WERI-Rb-1 (cell line): ENCODE measurements around the gene MEFV.
"Not testable (repeated sequence)": the region's sequence is repeated elsewhere in the genome, so short reads cannot be mapped to it uniquely, and the experiment has no call there.

ENCODE experiments used
- DNase-seq: peaks from one replicate; pipeline ENCODE4 v3.0.0-alpha.2; 2020
- H3K27ac ChIP-seq: fragments of 250-450 bp; sonication (Bioruptor Pico); 2 replicates; pipeline ENCODE4 v1.5.1; 2020; ENCODE audit warnings: mild to moderate bottlenecking, moderate library complexity
- H3K27me3 ChIP-seq: fragments of 250-450 bp; sonication (Bioruptor Pico); 2 replicates; pipeline ENCODE4 v1.5.1; 2021; ENCODE audit warnings: mild to moderate bottlenecking, low read depth, moderate library complexity; ENCODE audit not compliant: insufficient read depth, severe bottlenecking
- H3K36me3 ChIP-seq: fragments of 250-450 bp; sonication (Bioruptor Pico); 2 replicates; pipeline ENCODE4 v1.5.1; 2020; ENCODE audit warnings: mild to moderate bottlenecking, moderate library complexity
- H3K4me3 ChIP-seq: 2 replicates; pipeline ENCODE4 v1.5.1; 2011; ENCODE audit warnings: low read depth, mild to moderate bottlenecking, control low read depth, low read length
- H3K9me3 ChIP-seq: fragments of 250-450 bp; sonication (Bioruptor Pico); 2 replicates; pipeline ENCODE4 v1.5.1; 2021; ENCODE audit warnings: mild to moderate bottlenecking, moderate library complexity; ENCODE audit not compliant: severe bottlenecking
- CTCF ChIP-seq: IDR thresholded peaks from 2 replicates; pipeline ENCODE4 v1.5.1; 2011; ENCODE audit warnings: low read depth, mild to moderate bottlenecking, control low read depth, inconsistent platforms, low read length

Gene MEFV

GRCh38 chr16:3198334-3199072, 57.9 kb downstream of the MEFV start:
- H3K27ac ChIP-seq: peak overlapping the region; percentile 2; the same call in 1 of the 2 replicates
- no peaks in the 10 kb centered on the region for H3K27me3 ChIP-seq
- peak; percentile 63 for DNase-seq
- no peaks in the 10 kb centered on the region for H3K36me3 ChIP-seq
- no peak overlapping the region for H3K4me3 ChIP-seq
- TF ChIP-seq CTCF: peak; percentile 12; the same call in 1 of the 2 replicates
- peaks cover 2% of the 10 kb centered on the region for H3K9me3 ChIP-seq

DNA sequence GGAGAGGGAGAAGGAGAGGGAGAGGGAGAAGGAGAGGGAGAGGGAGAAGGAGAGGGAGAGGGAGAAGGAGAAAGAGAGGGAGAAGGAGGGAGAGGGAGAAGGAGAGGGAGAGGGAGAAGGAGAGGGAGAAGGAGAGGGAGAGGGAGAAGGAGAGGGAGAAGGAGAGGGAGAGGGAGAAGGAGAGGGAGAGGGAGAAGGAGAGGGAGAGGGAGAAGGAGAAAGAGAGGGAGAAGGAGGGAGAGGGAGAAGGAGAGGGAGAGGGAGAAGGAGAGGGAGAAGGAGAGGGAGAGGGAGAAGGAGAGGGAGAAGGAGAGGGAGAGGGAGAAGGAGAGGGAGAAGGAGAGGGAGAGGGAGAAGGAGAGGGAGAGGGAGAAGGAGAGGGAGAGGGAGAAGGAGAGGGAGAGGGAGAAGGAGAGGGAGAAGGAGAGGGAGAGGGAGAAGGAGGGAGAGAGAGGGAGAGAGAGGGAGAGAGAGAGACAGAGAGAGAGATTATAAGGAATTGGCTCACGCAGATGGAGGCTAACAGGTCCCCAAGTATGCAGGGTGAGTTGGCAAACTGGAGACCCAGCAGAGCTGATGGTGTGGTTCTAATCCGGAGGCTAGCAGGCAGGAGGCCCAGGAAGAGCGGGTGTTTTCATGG, 58.6 kb downstream of the MEFV start:
- not testable (repeated sequence) for H3K27me3 ChIP-seq, H3K9me3 ChIP-seq, H3K36me3 ChIP-seq, H3K4me3 ChIP-seq, DNase-seq
- peak overlapping the region; percentile 2; the same call in 1 of the 2 replicates for H3K27ac ChIP-seq

GRCh38 chr16:3195975-3196374, 60.5 kb downstream of the MEFV start:
- no peak for TF ChIP-seq CTCF
- no peaks in the 10 kb centered on the region for H3K36me3 ChIP-seq
- no peak for DNase-seq
- H3K4me3 ChIP-seq: no peak overlapping the region
- peaks cover 4% of the 10 kb centered on the region for H3K9me3 ChIP-seq
- H3K27ac ChIP-seq: no peak overlapping the region
- peaks cover 7% of the 10 kb centered on the region for H3K27me3 ChIP-seq

DNA sequence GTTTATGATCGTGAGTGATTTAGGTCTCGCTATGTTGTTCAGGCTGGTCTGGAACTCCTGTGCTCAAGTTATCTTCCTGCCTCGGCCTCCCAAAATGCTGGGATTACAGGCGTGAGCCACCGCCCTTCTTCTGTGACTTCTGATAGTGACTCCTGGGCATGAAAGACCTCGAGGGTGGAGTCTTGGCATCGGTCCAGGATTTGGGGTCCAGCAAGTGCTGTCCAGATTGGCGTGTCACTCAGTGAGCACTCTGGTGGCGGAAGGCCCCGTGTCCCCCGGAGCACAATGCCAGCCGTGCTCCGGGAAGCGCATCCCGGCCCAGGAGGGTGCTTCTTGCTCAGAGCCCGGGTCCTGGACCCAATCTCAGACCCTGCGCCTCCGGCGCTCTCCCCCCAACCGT, 61.6 kb downstream of the MEFV start:
- no peak for DNase-seq
- H3K27ac ChIP-seq: no peak overlapping the region
- H3K27me3 ChIP-seq: peaks cover 18% of the 10 kb centered on the region
- no peak overlapping the region for H3K4me3 ChIP-seq
- no peaks in the 10 kb centered on the region for H3K36me3 ChIP-seq
- peaks cover 4% of the 10 kb centered on the region for H3K9me3 ChIP-seq
- no peak for TF ChIP-seq CTCF

DNA sequence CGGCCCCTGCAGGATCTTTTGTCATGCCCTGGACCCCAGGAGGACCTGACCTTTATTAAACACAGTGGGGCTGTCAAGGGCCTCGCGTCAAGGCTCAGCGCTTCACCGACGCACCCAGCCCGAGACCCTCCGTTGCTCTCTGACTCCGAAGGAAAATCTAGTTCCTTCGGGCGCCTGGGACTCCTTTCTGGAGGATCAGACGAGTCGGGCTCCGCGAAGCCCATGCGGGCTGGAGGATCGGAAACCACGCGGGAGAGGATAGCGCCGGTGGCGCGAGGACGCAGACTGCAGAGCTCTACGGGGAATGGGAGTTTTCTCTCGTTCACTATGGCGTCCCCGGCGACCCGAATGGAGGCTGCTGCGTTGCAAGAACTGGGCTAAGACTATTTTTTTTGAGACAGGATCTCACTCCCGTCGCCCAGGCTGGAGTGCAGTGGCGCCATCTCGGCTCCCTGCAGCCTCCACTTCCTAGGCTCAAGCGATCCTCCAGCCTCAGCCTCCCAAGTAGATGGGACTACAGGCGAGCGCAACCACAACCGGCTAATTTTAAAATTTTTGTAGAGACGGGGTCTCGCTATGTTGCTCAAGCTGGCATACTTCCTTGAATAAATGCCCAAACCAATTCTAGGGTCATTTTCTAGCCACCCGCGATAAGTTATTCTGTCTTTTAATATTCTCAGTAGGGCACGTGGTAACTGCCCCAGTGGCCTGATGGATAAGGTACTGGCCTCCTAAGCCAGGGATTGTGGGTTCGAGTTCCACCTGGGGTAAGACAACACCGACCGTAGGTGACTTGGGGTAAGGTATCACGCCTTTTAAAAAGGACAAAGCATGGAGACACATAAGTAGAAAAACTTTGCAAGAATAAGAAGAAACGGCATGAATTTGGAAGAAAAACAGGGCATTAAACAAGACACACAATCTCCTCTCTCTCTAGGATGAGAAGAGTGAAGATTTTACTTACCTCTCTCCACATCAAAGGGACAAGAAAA, 62.9 kb downstream of the MEFV start:
- no peak overlapping the region for H3K4me3 ChIP-seq
- H3K27ac ChIP-seq: no peak overlapping the region
- H3K27me3 ChIP-seq: peaks cover 25% of the 10 kb centered on the region
- no peak for DNase-seq
- H3K36me3 ChIP-seq: no peaks in the 10 kb centered on the region
- H3K9me3 ChIP-seq: peaks cover 4% of the 10 kb centered on the region
- no peak for TF ChIP-seq CTCF
